GM18868 (cell line): ENCODE data around the gene NOP56.

Experiments
- ATAC-seq: cut with Tn5 transposase; IDR thresholded peaks from one replicate; pipeline ENCODE4 v1.9.1; 2021; ENCODE audit warnings: mild to moderate bottlenecking, moderate library complexity; ENCODE audit not compliant: unreplicated experiment

Gene NOP56

DNA sequence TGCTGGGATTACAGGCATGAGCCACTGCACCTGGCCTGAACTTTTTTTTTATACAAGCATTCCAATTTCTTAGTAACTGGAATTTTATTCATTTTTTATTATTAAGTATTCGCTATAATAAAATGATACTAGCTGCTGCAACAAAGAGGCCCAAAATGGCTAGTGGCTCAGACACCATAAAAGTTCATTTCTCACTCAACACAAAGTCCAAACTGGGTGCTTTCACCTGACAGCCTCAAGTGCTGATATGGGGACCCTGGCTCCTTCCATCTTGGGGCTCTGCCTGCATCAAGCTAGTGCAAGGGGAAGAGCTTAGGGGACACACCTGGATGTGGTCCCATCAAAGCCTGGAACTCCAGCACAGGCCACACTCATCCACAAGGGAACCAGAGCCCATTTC is 12.2 kb upstream of the NOP56 start:
- no peak for ATAC-seq

DNA sequence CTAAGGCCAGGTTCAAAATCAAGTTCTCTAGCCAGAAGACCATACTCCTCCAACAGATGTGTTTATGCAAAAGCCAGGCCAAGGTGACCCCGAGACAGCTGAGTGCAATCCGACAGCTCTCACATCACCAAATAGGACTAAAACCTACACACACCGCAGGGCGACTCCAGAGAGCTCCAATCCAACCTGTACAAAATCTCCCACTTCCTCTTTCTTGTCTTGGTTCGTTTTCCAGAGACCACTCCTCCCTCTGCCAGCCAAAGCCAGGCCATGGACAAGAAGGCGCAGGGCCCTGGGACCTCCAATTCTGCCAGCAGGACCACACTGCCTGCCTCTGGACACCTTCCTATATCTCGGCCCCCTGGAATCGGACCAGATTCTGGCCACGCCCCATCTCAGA is 11.5 kb upstream of the NOP56 start:
- ATAC-seq = no peak

- no peak for ATAC-seq
These were observed 8.7 kb upstream of the NOP56 start for GRCh38 chr20:2643708-2644107.

- peak; percentile 35 for ATAC-seq
These were observed 508 bp downstream of the NOP56 start for GRCh38 chr20:2652724-2653555.

GRCh38 chr20:2653556-2654383 is 1.3 kb downstream of the NOP56 start:
- no peak for ATAC-seq

- ATAC-seq = no peak
These were observed 2.0 kb downstream of the NOP56 start for GRCh38 chr20:2654384-2654822.

GRCh38 chr20:2654831-2655230 is 2.4 kb downstream of the NOP56 start:
- ATAC-seq = no peak

DNA sequence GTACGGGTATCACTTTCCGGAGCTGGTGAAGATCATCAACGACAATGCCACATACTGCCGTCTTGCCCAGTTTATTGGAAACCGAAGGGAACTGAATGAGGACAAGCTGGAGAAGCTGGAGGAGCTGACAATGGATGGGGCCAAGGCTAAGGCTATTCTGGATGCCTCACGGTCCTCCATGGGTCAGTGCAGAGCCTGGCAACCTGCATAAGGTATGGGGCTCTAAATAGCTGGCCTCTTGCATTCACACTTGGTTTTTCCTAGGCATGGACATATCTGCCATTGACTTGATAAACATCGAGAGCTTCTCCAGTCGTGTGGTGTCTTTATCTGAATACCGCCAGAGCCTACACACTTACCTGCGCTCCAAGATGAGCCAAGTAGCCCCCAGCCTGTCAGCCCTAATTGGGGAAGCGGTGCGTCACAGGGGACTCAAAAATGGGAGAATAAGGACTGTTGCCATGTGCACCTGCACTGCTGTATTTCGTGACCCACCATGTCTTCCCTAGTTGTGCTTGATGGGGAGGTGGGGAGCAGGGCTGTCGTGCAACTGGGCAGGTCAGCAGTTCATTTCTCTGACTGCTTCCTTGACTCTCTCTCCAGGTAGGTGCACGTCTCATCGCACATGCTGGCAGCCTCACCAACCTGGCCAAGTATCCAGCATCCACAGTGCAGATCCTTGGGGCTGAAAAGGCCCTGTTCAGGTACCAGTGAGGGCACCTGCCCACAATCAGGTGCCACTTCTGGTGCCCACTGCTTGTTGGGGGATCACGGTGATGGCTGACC is 3.1 kb downstream of the NOP56 start:
- ATAC-seq = no peak

DNA sequence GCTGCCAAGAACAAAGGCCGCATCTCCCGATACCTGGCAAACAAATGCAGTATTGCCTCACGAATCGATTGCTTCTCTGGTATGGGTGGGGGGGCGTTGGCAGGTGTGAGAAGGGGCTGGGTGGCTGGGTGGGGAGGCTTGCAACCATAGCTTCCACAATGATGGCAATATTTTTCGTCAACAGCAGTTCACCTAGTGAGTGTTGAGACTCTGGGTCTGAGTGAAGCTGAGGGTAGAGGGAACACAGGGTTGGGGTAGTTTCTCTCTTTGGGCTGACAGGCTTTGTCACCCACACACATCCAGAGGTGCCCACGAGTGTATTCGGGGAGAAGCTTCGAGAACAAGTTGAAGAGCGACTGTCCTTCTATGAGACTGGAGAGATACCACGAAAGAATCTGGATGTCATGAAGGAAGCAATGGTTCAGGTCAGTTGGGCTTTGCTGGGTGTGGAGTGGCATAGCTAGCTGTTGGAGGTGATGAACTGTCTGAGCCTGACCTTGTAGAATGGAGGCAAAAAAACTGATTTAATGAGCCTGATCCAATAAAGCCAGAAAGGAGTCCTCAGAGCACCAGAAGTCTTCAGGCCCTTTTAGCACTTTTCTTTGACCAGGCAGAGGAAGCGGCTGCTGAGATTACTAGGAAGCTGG is 4.2 kb downstream of the NOP56 start:
- no peak for ATAC-seq

GRCh38 chr20:2657241-2657640 is 4.8 kb downstream of the NOP56 start:
- ATAC-seq = no peak

GRCh38 chr20:2657674-2658073 is 5.2 kb downstream of the NOP56 start:
- ATAC-seq = no peak

DNA sequence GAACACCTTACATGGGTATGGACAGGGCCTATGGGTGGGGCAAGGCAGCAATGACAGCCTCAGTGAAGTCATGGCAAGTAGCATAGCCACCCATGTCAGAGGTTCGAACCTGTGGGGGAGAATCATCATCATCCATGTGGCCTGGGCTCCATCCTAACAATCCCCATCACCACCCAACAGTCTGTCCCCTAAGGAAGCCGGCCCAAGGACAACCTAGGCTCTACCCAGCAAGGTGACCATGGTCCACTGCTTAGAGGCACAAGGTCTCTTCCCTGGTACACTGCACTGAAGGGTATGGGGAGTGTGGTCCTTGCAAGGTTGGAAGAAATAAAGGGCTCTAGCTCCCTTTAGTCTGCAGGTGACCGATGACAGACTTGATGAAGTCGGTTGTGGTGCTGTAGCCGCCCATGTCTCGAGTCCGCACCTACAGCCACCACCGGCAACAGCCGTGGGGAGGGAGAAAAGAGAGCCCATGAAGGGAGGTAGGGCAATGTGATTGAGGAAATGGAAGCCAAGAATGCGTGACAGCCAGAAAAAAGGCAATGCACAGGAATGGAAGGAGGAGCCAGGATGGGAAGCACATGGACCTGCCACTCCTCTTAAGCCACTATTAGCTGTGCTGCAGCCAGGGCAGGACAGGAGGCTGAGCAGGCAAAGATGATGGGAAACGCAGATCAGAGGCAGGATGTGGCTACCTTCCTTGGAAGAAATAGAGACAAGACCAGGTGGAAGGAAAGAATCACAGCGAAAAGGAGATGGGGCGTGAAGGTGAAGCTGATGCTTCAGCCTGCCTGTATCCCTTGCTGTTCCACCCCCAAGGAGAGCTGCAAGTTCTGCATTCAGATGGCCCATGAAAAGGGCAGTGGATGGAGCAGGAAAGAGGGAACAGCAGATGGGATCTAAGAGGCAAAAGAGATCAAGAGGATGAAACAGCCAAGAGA is 6.3 kb downstream of the NOP56 start:
- no peak for ATAC-seq

- ATAC-seq = no peak
These were observed 7.1 kb downstream of the NOP56 start for GRCh38 chr20:2659547-2659946.

DNA sequence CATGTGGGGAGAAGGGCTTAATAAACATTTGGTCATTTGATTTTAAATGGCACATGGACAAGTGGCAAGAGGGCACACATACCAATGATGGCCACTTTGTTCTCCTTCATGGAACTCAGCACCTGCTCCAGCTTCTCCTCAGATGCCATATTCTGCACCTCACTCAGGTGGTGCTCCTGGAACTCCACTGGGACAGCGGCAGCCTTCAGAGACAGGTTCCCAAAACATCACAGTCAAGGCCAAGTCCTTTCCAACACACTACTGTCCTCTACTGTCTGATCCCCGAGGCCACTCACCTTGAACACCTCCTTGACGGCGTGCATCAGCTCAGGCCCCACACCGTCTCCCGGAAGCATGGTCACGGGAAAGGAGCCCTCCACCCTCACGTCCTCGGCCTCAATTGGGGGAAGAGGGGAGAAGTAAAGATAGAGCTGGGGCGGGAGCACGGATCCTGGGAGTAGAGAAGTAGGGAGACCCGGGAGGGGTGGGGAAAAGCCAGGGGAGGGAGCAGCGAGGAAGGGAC is 11.0 kb downstream of the NOP56 start:
- no peak for ATAC-seq

- peak; percentile 86 for ATAC-seq
These were observed 11.7 kb downstream of the NOP56 start, which contains the start of gene IDH3B for GRCh38 chr20:2663887-2664719. TSS of gene IDH3B (minus strand) at chr20:2664216. CDS start at chr20:2664188, 28 bp downstream.

DNA sequence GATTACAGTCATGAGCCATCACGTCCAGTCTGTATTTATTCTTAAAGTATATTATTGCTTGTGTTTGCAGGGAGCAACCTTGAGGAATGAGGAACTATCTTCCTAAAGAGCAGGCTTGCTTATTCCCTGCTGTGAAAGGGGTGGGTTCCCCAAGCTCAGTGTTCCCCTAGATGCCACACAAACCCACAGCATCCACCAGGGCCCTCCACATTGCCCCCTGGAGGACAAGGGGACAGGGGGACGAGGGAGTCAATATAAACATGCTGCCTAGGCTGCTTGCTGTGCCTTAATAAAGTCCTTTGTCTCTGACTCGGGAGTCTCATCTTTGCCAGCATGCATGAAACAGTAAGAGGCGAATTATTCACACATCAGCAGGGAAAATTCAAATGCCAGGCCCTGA is 19.5 kb downstream of the NOP56 start:
- ATAC-seq = no peak

DNA sequence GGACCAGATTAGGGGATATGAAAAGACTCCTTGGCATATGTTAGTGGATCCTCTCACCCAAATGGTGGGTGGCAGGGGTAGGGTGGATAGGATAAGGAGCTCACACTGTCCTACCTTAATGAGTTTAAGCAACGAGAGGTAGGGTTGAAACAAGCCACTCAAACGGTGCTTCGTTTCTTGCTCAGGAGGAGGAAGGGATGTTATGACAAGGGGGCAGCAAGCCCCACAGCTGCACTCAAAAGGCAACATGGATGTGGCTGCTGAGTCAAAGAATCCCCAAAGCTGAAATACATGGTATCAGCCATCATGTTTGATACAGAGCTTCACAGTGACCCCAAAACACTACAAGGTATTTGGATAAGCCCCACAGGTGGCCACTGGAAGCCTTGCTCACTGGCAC is 20.0 kb downstream of the NOP56 start:
- no peak for ATAC-seq

GRCh38 chr20:2673453-2673852 is 21.0 kb downstream of the NOP56 start:
- no peak for ATAC-seq
